Measurements from ENCODE around the gene IZUMO2.

GRCh38 chr19:50199259-50199555 is 36.1 kb upstream of the IZUMO2 start:
- TF ChIP-seq, protein P1, sequence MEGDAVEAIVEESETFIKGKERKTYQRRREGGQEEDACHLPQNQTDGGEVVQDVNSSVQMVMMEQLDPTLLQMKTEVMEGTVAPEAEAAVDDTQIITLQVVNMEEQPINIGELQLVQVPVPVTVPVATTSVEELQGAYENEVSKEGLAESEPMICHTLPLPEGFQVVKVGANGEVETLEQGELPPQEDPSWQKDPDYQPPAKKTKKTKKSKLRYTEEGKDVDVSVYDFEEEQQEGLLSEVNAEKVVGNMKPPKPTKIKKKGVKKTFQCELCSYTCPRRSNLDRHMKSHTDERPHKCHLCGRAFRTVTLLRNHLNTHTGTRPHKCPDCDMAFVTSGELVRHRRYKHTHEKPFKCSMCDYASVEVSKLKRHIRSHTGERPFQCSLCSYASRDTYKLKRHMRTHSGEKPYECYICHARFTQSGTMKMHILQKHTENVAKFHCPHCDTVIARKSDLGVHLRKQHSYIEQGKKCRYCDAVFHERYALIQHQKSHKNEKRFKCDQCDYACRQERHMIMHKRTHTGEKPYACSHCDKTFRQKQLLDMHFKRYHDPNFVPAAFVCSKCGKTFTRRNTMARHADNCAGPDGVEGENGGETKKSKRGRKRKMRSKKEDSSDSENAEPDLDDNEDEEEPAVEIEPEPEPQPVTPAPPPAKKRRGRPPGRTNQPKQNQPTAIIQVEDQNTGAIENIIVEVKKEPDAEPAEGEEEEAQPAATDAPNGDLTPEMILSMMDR (IDR thresholded peaks at IDR 0.05): no peak
- no peak for TF ChIP-seq EZH2 (IDR thresholded peaks at IDR 0.05; ENCODE audit: borderline replicate concordance, insufficient read depth, low read depth, low read length, poor library complexity, severe bottlenecking)
